TTC549 (cell line): ENCODE data around the gene DOK7.
"Not testable (repeated sequence)": the region's sequence is repeated elsewhere in the genome, so short reads cannot be mapped to it uniquely, and the experiment has no call there.

Experiments
- FAIRE-seq: peaks from 2 replicates; lab custom pipeline; 2012; peaks lifted over from hg19 to GRCh38; lab: Jason Lieb, UNC

DOK7 gene

GRCh38 chr4:3442959-3443749 is 20.0 kb upstream of the DOK7 start:
- no peak for FAIRE-seq

GRCh38 chr4:3443750-3444309 is 19.3 kb upstream of the DOK7 start:
- no peak for FAIRE-seq

GRCh38 chr4:3444351-3445110 is 18.6 kb upstream of the DOK7 start:
- no peak for FAIRE-seq

GRCh38 chr4:3445111-3445820 is 17.8 kb upstream of the DOK7 start:
- FAIRE-seq = no peak

- FAIRE-seq = no peak
These were observed 17.1 kb upstream of the DOK7 start for GRCh38 chr4:3445829-3446545.

- FAIRE-seq = no peak
These were observed 16.3 kb upstream of the DOK7 start for GRCh38 chr4:3446631-3447320.

GRCh38 chr4:3447431-3448395 is 15.4 kb upstream of the DOK7 start:
- FAIRE-seq = no peak

GRCh38 chr4:3449047-3449573 is 14.0 kb upstream of the DOK7 start:
- FAIRE-seq = no peak

GRCh38 chr4:3449574-3450534 is 13.3 kb upstream of the DOK7 start:
- no peak for FAIRE-seq

GRCh38 chr4:3450643-3451042 is 12.5 kb upstream of the DOK7 start:
- no peak for FAIRE-seq

GRCh38 chr4:3451956-3452355 is 11.2 kb upstream of the DOK7 start:
- no peak for FAIRE-seq

GRCh38 chr4:3452376-3452775 is 10.7 kb upstream of the DOK7 start:
- FAIRE-seq = no peak

GRCh38 chr4:3455596-3455995 is 7.5 kb upstream of the DOK7 start:
- not testable (repeated sequence) for FAIRE-seq

- no peak for FAIRE-seq
These were observed 4.7 kb upstream of the DOK7 start for GRCh38 chr4:3458371-3458770.

- not testable (repeated sequence) for FAIRE-seq
These were observed 4.0 kb upstream of the DOK7 start for GRCh38 chr4:3459156-3459555.

GRCh38 chr4:3460926-3461325 is 2.2 kb upstream of the DOK7 start:
- FAIRE-seq = no peak

- no peak for FAIRE-seq
These were observed 1.4 kb upstream of the DOK7 start for GRCh38 chr4:3461515-3462291.

- no peak for FAIRE-seq
These were observed 751 bp upstream of the DOK7 start for GRCh38 chr4:3462321-3462789.
